K562 (cell line): ENCODE data around the gene LIFR. TPM values are rescaled to one million over a fixed set of nuclear protein-coding genes. Genes with fewer than 3 reads are reported as not detected.

Source experiments
- ATAC-seq: fragments of 200-7000 bp; cut with Tn5 transposase; 3 replicates; pipeline ENCODE4 v1.9.1; 2020; ENCODE audit warnings: moderate library complexity
- BruUV-seq: library from RNA; stranded (reverse); fragments of 400-500 nt; replicated peaks from 2 replicates; lab custom pipeline; 2021; lab: Mats Ljungman, UMichigan
- CTCF ChIA-PET: fragments of 300-600 bp; formaldehyde crosslinking; extraction: SDS; loops from one replicate; lab custom pipeline; 2021; ENCODE audit warnings: low intra/inter-chr PET ratio; lab: Yijun Ruan, JAX
- POLR2A ChIA-PET: fragments of 300-600, 350-650 bp; sonication (Branson Sonifier 250); formaldehyde crosslinking; extraction: SDS; loops from one replicate; lab custom pipeline; 2021; ENCODE audit warnings: antibody characterized with exemption, inconsistent platforms; lab: Yijun Ruan, JAX
- DNase-seq, 4 experiments: peaks; one replicate each; pipeline versions ENCODE4 v3.0.0 to v3.0.0-alpha.2; 2011 to 2018; ENCODE audit warnings: low spot score in 3 of 4, mixed read lengths in 3 of 4; ENCODE audit errors: extremely low read depth in 1 of 4
- FAIRE-seq: peaks from 2 replicates; lab custom pipeline; 2011; peaks lifted over from hg19 to GRCh38; lab: Jason Lieb, UNC
- H2AFZ ChIP-seq: 2 replicates; pipeline ENCODE4 v1.6.0; 2011; ENCODE audit warnings: low read depth, low read length, control low read depth, inconsistent platforms
- H3K27ac ChIP-seq: fragments of 200-600 bp; 3 replicates; pipeline ENCODE4 v1.8.0; 2011; ENCODE audit warnings: low read depth, mild to moderate bottlenecking, control low read depth, inconsistent platforms, low read length, moderate library complexity, mixed read lengths; ENCODE audit errors: extremely low read depth
- H3K27me3 ChIP-seq, 2 experiments: fragments of 300-600 bp in 1 of 2; 2 replicates in 1 of 2; 3 replicates in 1 of 2; pipeline versions ENCODE4 v1.6.0 to v1.8.0; 2011; ENCODE audit warnings: inconsistent platforms in 2 of 2, low read length in 2 of 2, mild to moderate bottlenecking in 1 of 2, mixed read lengths in 1 of 2, moderate library complexity in 1 of 2; ENCODE audit not compliant: control insufficient read depth in 2 of 2, insufficient read depth in 2 of 2
- H3K36me3 ChIP-seq: fragments of 300-600 bp; 3 replicates; pipeline ENCODE4 v1.8.0; 2011; ENCODE audit warnings: mild to moderate bottlenecking, low read length, inconsistent platforms; ENCODE audit not compliant: control insufficient read depth, insufficient read depth
- H3K4me1 ChIP-seq, 2 experiments: fragments of 200-600 bp in 1 of 2; replicated peaks in 1 of 2; 2 replicates in 1 of 2; 3 replicates in 1 of 2; pipeline versions ENCODE4 v1.5.1 to v1.8.0; 2011; ENCODE audit warnings: inconsistent platforms in 2 of 2, low read length in 2 of 2, mild to moderate bottlenecking in 1 of 2, mixed read lengths in 1 of 2, moderate library complexity in 1 of 2; ENCODE audit not compliant: control insufficient read depth in 2 of 2, insufficient read depth in 2 of 2
- H3K4me2 ChIP-seq: 2 replicates; pipeline ENCODE4 v1.6.1; 2011; ENCODE audit warnings: low read length, control low read depth, inconsistent platforms, mixed read lengths; ENCODE audit not compliant: insufficient read depth
- H3K4me3 ChIP-seq: fragments of 200-600 bp; sonication (generic), shearing (Covaris generic); 2 replicates; pipeline ENCODE4 v1.5.1; 2016; ENCODE audit warnings: control low read depth, inconsistent platforms
- H3K79me2 ChIP-seq: fragments of 200-600 bp; 3 replicates; pipeline ENCODE4 v1.8.0; 2011; ENCODE audit warnings: low read length, inconsistent platforms; ENCODE audit not compliant: control insufficient read depth, insufficient read depth
- H3K9ac ChIP-seq, 2 experiments: 2 replicates each; pipeline versions ENCODE4 v1.6.0 to v1.6.1; 2011; ENCODE audit warnings: low read depth in 2 of 2, low read length in 2 of 2, control low read depth in 1 of 2, inconsistent platforms in 1 of 2, mild to moderate bottlenecking in 1 of 2, mixed read lengths in 1 of 2; ENCODE audit not compliant: insufficient read depth in 1 of 2
- H3K9me1 ChIP-seq: one replicate; pipeline ENCODE4 v1.6.0; 2011; ENCODE audit warnings: inconsistent platforms, mild to moderate bottlenecking, low read length, moderate library complexity; ENCODE audit not compliant: control insufficient read depth, insufficient read depth
- H3K9me3 ChIP-seq: replicated peaks from 2 replicates; pipeline ENCODE4 v1.5.1; 2011; ENCODE audit warnings: low read depth, low read length, inconsistent platforms; ENCODE audit not compliant: control insufficient read depth, insufficient read depth
- H4K20me1 ChIP-seq: replicated peaks from 2 replicates; pipeline ENCODE4 v1.6.1; 2011; ENCODE audit warnings: low read length, inconsistent platforms, mixed read lengths; ENCODE audit not compliant: control insufficient read depth, insufficient read depth
- BCOR ChIP-seq: fragments of 450-650 bp; IDR thresholded peaks from 2 replicates; pipeline ENCODE4 v1.6.1; 2016
- BDP1 ChIP-seq: IDR thresholded peaks from 3 replicates; pipeline ENCODE4 v1.6.1; 2011; ENCODE audit not compliant: insufficient read length, insufficient read depth
- BMI1 ChIP-seq: fragments of 150-350 bp; IDR thresholded peaks from 2 replicates; pipeline ENCODE4 v1.6.1; 2014; ENCODE audit warnings: low read length
- CBFA2T3 ChIP-seq: fragments of 450-650 bp; IDR thresholded peaks from 2 replicates; pipeline ENCODE4 v1.6.1; 2017
- ETV1 ChIP-seq: fragments of 450-650 bp; conservative IDR thresholded peaks from 2 replicates; pipeline ENCODE4 v1.6.1; 2016; ENCODE audit warnings: missing genetic modification characterization, control low read depth, low read depth, missing compliant biosample characterization
- GATAD2A ChIP-seq: fragments of 450-650 bp; IDR thresholded peaks from 2 replicates; pipeline ENCODE4 v1.6.1; 2017
- KLF10 ChIP-seq: fragments of 250-450 bp; sonication (Bioruptor Pico); IDR thresholded peaks from 2 replicates; pipeline ENCODE4 v1.6.1; 2021; ENCODE audit warnings: matching md5 sums
- KLF13 ChIP-seq: fragments of 450-650 bp; IDR thresholded peaks from 2 replicates; pipeline ENCODE4 v1.6.1; 2016; ENCODE audit warnings: missing genetic modification characterization, low read depth, mild to moderate bottlenecking, missing compliant biosample characterization, moderate library complexity, borderline replicate concordance
- LCOR ChIP-seq: sonication (generic); formaldehyde crosslinking; IDR thresholded peaks from 2 replicates; pipeline ENCODE4 v1.8.0; 2022; ENCODE audit warnings: mild to moderate bottlenecking, missing genetic modification reagents
- MECOM ChIP-seq: fragments of 250-450 bp; sonication (Bioruptor Pico); IDR thresholded peaks from 2 replicates; pipeline ENCODE4 v1.8.0; 2022; ENCODE audit warnings: inconsistent platforms
- RREB1 ChIP-seq: fragments of 250-450 bp; sonication (Bioruptor Pico); IDR thresholded peaks from 2 replicates; pipeline ENCODE4 v1.4.0; 2020
- SRSF9 ChIP-seq: fragments of 200-400 bp; formaldehyde crosslinking; IDR thresholded peaks from 2 replicates; pipeline ENCODE4 v1.6.1; 2017; ENCODE audit warnings: low read depth, low read length, borderline replicate concordance
- TAL1 ChIP-seq: fragments of 450-650 bp; IDR thresholded peaks from 2 replicates; pipeline ENCODE4 v1.6.1; 2016; ENCODE audit warnings: mild to moderate bottlenecking
- TEAD2 ChIP-seq: fragments of 450-650 bp; IDR thresholded peaks from 2 replicates; pipeline ENCODE4 v1.6.1; 2016; ENCODE audit warnings: missing genetic modification characterization, control low read depth, missing compliant biosample characterization
- WGBS: fragments of 100-300 bp; shearing (Covaris generic); methylation state at CpG from one replicate; pipeline ENCODE4 v1.1.6; 2016; ENCODE audit warnings: low coverage, mixed read lengths; ENCODE audit not compliant: insufficient coverage; ENCODE audit errors: missing lambda C conversion rate; 5-methylcytosine and 5-hydroxymethylcytosine counted together
- in situ Hi-C: fragments of 300-500 bp; cut with MboI; formaldehyde crosslinking; loops from 4 replicates; pipeline ENCODE4 v1.15.0; 2018; ENCODE audit warnings: inconsistent platforms, mixed read lengths
- intact Hi-C: fragments of 100-400 bp; cut with micrococcal nuclease; formaldehyde crosslinking; loops from 2 replicates; pipeline ENCODE4 v1.14.2; 2022
- polyA plus RNA-seq, 8 experiments: library from polyadenylated mRNA; depleted of rRNA in 4 of 8; stranded (reverse) in 5 of 8; unstranded in 3 of 8; fragments of >200 nt; fragmentation: Nextera tagmentation in 2 of 8; fragmentation: Illumina TruSeq in 1 of 8; extraction: Ambion mirVana in 2 of 8; extraction: Trizol in 1 of 8; gene quantifications; 2 replicates each; pipeline versions ENCODE4 v1.2.1 to v1.2.3, GENCODE V29; 2011 to 2014; ENCODE audit warnings: inconsistent platforms in 1 of 8, missing spikeins in 1 of 8
- total RNA-seq, 7 experiments: library from RNA; depleted of rRNA in 6 of 7; stranded (reverse); fragments of >200 nt in 6 of 7; fragmentation: Illumina TruSeq in 2 of 7; extraction: Trizol in 2 of 7; gene quantifications; 2 replicates each; pipeline versions ENCODE4 v1.2.1 to v1.2.3, GENCODE V29; 2011 to 2021; ENCODE audit warnings: low replicate concordance in 1 of 7

Gene LIFR
- total and polyA plus RNA-seq, 9 of the 15 experiments (the other 6 are each of a cell fraction or from before 2014, with no cell fraction given) = 0.43 to 5.7 (median 3.3) TPM

GRCh38 chr5:38472541-38472940 lies 83.9 kb downstream of the LIFR start:
- in situ Hi-C loops = no loop called here
- Histone ChIP-seq H3K4me3 (no peak overlapping the region), H3K4me1 (no peaks in the 10 kb centered on the region; a peak in 1 of 5 replicates), H3K36me3 (no peaks in the 10 kb centered on the region), H3K4me2 (no peak overlapping the region)
- CTCF ChIA-PET = no interaction called here
- TF ChIP-seq TAL1 = no peak
- no peak for TF ChIP-seq KLF10 (CRISPR knock-in tag)
- TF ChIP-seq BCOR = no peak
- TF ChIP-seq SRSF9 = no peak
- TF ChIP-seq, all 486 proteins: peak for 0
- Histone ChIP-seq H3K79me2 (no peaks in the 10 kb centered on the region), H3K27ac (no peak overlapping the region), H3K27me3 (peaks cover 14 to 42% of the 10 kb centered on the region in 2 experiments; a peak in 4 of 5 replicates), H4K20me1 (no peaks in the 10 kb centered on the region), H3K9me3 (no peaks in the 10 kb centered on the region), H3K9me1 (no peaks in the 10 kb centered on the region), H2AFZ (no peak overlapping the region), H3K9ac (no peak overlapping the region)
- ATAC-seq (no peak), FAIRE-seq (no peak), DNase-seq (no peak)
- intact Hi-C loops = no loop called here
- 13% methylated on average over 7 of the region's 7 CpGs for WGBS
- POLR2A ChIA-PET = no interaction called here
- no TSS peak for BruUV-seq

- peaks cover 0 to 4% of the 10 kb centered on the region in 2 experiments; a peak in 2 of 5 replicates for H3K4me1 ChIP-seq
- no peak overlapping the region for H3K9ac ChIP-seq
- no peaks in the 10 kb centered on the region for H4K20me1 ChIP-seq
- no peaks in the 10 kb centered on the region for H3K9me3 ChIP-seq
- FAIRE-seq (no peak), ATAC-seq (no peak), DNase-seq (no peak)
- peaks cover 14 to 49% of the 10 kb centered on the region in 2 experiments; a peak in 4 of 5 replicates for H3K27me3 ChIP-seq
- POLR2A ChIA-PET = no interaction called here
- no peaks in the 10 kb centered on the region for H3K79me2 ChIP-seq
- H2AFZ ChIP-seq = no peak overlapping the region
- TF ChIP-seq RREB1 = no peak
- TF ChIP-seq CBFA2T3 = no peak
- TF ChIP-seq ETV1 = no peak
- no peak for TF ChIP-seq MECOM (CRISPR knock-in tag)
- no peak for TF ChIP-seq TEAD2
- TF ChIP-seq KLF13 (tag) = no peak
- no peak for TF ChIP-seq BMI1
- no peak for TF ChIP-seq LCOR (CRISPR knock-in tag)
- no peak for TF ChIP-seq GATAD2A
- no peak for TF ChIP-seq BDP1
- WGBS = 2% methylated on average over 3 of the region's 4 CpGs
- no peak overlapping the region for H3K4me2 ChIP-seq
- in situ Hi-C loops (no loop called here), intact Hi-C loops (no loop called here)
- H3K36me3 ChIP-seq = no peaks in the 10 kb centered on the region
- H3K27ac ChIP-seq = no peak overlapping the region
- CTCF ChIA-PET = no interaction called here
- no peaks in the 10 kb centered on the region for H3K9me1 ChIP-seq
- BruUV-seq = no TSS peak
- no peak overlapping the region for H3K4me3 ChIP-seq
Observed at GRCh38 chr5:38471709-38472108, 84.7 kb downstream of the LIFR start.
